GM12873 (cell line): ENCODE data around the gene RHBG.

Experiments
- CTCF ChIP-seq: IDR thresholded peaks from 2 replicates; pipeline ENCODE4 v1.5.1; 2012; ENCODE audit warnings: low read depth, mild to moderate bottlenecking, moderate library complexity, low read length, control low read depth; ENCODE audit not compliant: insufficient read depth; ENCODE audit errors: missing control alignments

RHBG gene

GRCh38 chr1:156368157-156368658, 803 bp upstream of the RHBG start:
- TF ChIP-seq CTCF: no peak

- TF ChIP-seq CTCF: no peak
These were observed 2.7 kb downstream of the RHBG start for GRCh38 chr1:156371553-156372264.

- no peak for TF ChIP-seq CTCF
These were observed 3.2 kb downstream of the RHBG start for GRCh38 chr1:156372265-156372586.

- no peak for TF ChIP-seq CTCF
These were observed 3.9 kb downstream of the RHBG start for GRCh38 chr1:156372876-156373275.

- TF ChIP-seq CTCF: no peak
These were observed 4.5 kb downstream of the RHBG start for GRCh38 chr1:156373546-156373945.

- TF ChIP-seq CTCF: no peak
These were observed 7.1 kb downstream of the RHBG start for GRCh38 chr1:156376146-156376545.

- TF ChIP-seq CTCF: no peak
These were observed 8.2 kb downstream of the RHBG start for GRCh38 chr1:156376958-156377919.
